AG10803 (cell line): ENCODE measurements around the gene MORN1.

ENCODE experiments used
- DNase-seq: peaks from one replicate; pipeline ENCODE4 v3.0.0; 2010; ENCODE audit warnings: low read depth
- H3K4me3 ChIP-seq: 2 replicates; pipeline ENCODE4 v1.5.1; 2011; ENCODE audit warnings: mild to moderate bottlenecking, low read length, control low read depth
- CTCF ChIP-seq: conservative IDR thresholded peaks from 2 replicates; pipeline ENCODE4 v1.5.1; 2011; ENCODE audit warnings: mild to moderate bottlenecking, low read length, control low read depth, inconsistent platforms

The MORN1 gene

GRCh38 chr1:2320006-2320405, 71.3 kb downstream of the MORN1 start:
- no peak overlapping the region for H3K4me3 ChIP-seq
- no peak for TF ChIP-seq CTCF
- no peak for DNase-seq

GRCh38 chr1:2319291-2319690, 72.1 kb downstream of the MORN1 start:
- no peak for TF ChIP-seq CTCF
- H3K4me3 ChIP-seq: no peak overlapping the region
- DNase-seq: no peak

GRCh38 chr1:2318314-2319278, 72.8 kb downstream of the MORN1 start:
- no peak for TF ChIP-seq CTCF
- H3K4me3 ChIP-seq: no peak overlapping the region
- no peak for DNase-seq

GRCh38 chr1:2317230-2318065, 73.9 kb downstream of the MORN1 start:
- DNase-seq: no peak
- TF ChIP-seq CTCF: no peak
- H3K4me3 ChIP-seq: no peak overlapping the region

GRCh38 chr1:2316451-2316961, 74.8 kb downstream of the MORN1 start:
- no peak overlapping the region for H3K4me3 ChIP-seq
- DNase-seq: no peak
- TF ChIP-seq CTCF: no peak

GRCh38 chr1:2315674-2316450, 75.5 kb downstream of the MORN1 start:
- no peak for DNase-seq
- TF ChIP-seq CTCF: no peak
- H3K4me3 ChIP-seq: no peak overlapping the region
